ENCODE results near the gene ZNF726.
"Not testable (repeated sequence)": the region's sequence is repeated elsewhere in the genome, so short reads cannot be mapped to it uniquely, and the experiment has no call there.

ZNF726 gene

GRCh38 chr19:23943411-23943810 is 28.7 kb downstream of the ZNF726 start:
- DNase-seq (ENCODE audit: low spot score), result no peak
- FAIRE-seq, result no peak

DNA sequence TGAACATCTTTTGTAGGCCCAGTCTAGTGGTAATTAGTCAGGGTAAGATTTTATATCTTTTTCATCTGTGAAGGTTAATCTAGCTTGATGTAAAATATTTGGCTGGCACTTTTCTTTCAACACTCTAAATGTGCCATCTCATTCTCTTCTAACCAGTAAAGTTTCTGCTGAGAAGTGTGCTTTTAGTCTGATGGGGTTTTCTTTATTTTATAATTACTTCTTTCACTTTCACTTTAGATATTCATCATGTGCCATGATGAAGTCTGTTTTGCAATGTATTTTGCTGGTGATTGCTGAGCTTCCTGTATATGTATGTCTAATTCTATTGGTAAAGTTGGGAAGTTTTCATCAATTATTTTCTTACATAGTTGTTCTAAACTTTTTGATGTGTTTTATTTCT is 31.9 kb downstream of the ZNF726 start:
- DNase-seq (ENCODE audit: low spot score) (no peak), FAIRE-seq (no peak)

- DNase-seq (ENCODE audit: low spot score) (no peak), FAIRE-seq (no peak)
These were observed 34.9 kb downstream of the ZNF726 start for GRCh38 chr19:23949611-23950010.

GRCh38 chr19:23956051-23956450 is 41.4 kb downstream of the ZNF726 start:
- DNase-seq (ENCODE audit: low spot score) (no peak), FAIRE-seq (no peak)

DNA sequence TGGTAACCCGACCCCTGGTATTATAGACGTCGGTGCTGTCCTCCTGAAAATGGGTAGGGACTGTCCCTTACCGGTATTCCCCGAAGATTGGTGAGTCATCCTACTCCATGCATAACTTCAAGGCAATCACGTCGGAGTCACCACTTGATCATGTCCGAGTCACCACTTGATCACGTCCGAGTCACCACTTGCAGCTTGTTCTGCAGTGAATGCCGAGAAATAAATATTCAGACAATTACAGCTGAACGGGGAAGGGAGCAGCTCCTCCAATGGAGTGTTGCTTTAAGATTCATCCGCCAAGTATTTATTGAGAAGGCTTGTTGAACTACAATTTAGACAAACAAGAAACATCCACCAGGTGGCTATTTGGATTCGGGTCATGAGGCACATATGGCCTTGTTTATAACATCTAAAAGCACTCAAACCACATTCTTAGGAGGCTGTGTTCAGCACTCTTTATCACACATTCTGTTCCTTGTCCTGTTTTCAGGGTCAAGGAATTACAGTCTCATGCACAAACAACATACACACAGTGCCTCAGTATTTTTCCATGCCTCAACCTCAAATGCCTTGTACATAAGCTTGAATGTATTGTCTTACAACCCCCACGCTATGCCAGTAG is 43.1 kb downstream of the ZNF726 start:
- FAIRE-seq (no peak), DNase-seq (ENCODE audit: low spot score) (peak; percentile 10)

GRCh38 chr19:23963396-23963795 is 48.7 kb downstream of the ZNF726 start:
- not testable (repeated sequence) for FAIRE-seq; DNase-seq (ENCODE audit: low spot score)

DNA sequence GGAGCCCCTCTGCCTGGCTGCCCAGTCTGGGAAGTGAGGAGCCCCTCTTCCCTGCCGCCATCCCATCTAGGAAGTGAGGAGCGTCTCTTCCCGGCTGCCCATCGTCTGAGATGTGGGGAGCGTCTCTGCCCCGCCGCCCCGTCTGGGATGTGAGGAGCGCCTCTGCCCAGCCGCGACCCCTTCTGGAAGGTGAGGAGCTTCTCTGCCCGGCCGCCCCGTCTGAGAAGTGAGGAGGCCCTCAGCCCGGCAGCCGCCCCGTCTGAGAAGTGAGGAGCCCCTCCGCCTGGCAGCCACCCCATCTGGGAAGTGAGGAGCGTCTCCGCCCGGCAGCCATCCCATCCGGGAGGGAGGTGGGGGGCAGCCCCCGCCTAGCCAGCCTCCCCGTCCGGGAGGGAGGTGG is 49.2 kb downstream of the ZNF726 start:
- not testable (repeated sequence) for DNase-seq (ENCODE audit: low spot score); FAIRE-seq

DNA sequence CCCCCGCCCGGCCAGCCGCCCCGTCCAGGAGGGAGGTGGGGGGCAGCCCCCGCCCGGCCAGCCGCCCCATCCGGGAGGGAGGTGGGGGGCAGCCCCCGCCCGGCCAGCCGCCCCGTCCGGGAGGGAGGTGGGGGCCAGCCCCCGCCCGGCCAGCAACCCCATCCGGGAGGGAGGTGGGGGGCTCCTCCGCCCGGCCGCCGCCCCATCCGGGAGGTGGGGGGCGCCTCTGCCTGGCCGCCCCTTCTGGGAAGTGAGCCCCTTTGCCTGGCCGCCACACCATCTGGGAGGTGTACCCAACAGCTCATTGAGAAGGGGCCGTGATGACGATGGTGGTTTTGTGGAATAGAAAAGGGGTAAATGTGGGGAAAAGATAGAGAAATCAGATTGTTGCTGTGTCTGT is 49.6 kb downstream of the ZNF726 start:
- not testable (repeated sequence) for DNase-seq (ENCODE audit: low spot score); FAIRE-seq

GRCh38 chr19:23969630-23970029 is 54.9 kb downstream of the ZNF726 start:
- FAIRE-seq (no peak), DNase-seq (ENCODE audit: low spot score) (no peak)

- no peak for FAIRE-seq
These were observed 56.9 kb downstream of the ZNF726 start for GRCh38 chr19:23971598-23971997.

DNA sequence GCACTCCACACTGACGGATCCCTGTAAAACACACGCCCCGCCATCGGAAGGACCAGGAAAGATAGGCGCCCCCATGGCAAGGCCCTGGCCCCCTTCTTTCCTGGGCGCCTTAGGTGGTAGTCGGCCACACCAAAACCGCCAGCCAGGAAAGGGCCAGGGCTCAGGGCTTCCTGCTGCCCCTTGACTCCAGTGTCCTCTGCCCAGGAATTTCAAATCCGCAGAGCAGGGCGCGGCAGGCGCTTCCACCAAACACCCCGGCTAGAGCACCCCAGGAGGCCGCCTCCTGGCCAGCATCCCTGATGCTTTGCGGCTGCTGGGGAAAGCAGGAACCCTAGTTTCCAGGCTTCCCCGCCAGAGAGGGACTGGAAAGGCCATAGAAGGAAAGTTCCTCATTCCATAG is 57.5 kb downstream of the ZNF726 start:
- FAIRE-seq (no peak), DNase-seq (ENCODE audit: low spot score) (no peak)

More at GRCh38 chr19:23971598-23971997, 56.9 kb downstream of the ZNF726 start:
- no peak for DNase-seq (ENCODE audit: low spot score)

DNA sequence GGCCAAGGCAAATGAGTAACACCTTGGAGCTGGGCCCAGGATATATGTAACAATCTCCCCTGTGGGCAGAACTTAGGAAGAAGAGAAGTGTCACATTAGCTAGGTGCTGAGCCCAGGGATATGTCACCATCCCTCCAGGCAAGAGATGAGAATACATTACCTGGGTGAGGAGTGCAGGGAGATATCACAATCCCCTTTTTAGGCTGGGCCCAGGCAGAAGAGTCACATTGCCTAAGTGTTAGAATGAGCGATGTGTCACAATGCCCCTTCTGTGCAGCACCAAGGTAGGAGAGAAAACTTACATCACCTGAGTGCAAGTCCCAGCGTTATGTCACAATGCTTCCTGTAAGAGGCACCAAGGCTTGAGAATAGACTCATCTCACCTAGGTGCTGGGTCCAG is 60.3 kb downstream of the ZNF726 start:
- FAIRE-seq (no peak), DNase-seq (ENCODE audit: low spot score) (no peak)

DNA sequence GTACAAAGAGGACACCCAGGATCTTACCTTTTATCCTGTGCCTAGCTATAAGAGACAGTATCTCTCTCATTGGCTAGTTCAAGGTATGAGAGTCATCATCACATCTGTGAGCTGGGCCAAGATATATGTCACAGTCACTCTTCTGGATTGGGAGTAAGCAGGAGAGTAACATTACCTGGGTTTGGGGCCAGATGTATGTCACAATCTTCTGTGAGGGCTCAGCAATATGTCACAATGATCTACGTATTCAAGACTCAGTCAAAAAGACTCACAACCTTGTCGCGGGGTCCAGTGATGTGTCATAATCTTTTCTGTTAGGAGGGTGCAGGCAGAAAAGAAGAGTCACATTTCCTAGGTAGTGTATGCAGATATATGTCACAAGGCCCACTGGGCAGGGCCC is 61.9 kb downstream of the ZNF726 start:
- not testable (repeated sequence) for DNase-seq (ENCODE audit: low spot score); FAIRE-seq

DNA sequence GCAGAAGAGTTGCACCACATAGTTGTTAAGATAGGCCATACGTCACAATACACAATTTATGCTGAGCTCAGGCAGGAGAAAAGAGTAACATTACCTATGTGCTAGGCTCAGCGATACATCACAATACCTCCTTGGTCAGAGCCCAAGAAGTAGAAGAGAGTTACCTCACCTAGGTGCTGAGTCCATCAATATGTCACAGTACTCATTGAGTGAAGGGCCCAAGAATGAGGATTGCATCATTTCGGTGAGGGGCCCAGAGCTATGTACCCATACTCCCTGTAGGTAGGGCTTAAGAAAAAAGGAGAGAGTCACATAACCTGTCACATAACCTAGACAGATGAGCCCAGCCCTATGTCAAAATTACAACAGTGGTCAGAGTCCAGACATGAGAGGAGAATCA is 62.6 kb downstream of the ZNF726 start:
- DNase-seq (ENCODE audit: low spot score); FAIRE-seq: not testable (repeated sequence)

- DNase-seq (ENCODE audit: low spot score) (no peak), FAIRE-seq (no peak)
These were observed 63.4 kb downstream of the ZNF726 start for GRCh38 chr19:23978068-23978467.

- no peak for FAIRE-seq
These were observed 66.1 kb downstream of the ZNF726 start for GRCh38 chr19:23980805-23981204.

DNA sequence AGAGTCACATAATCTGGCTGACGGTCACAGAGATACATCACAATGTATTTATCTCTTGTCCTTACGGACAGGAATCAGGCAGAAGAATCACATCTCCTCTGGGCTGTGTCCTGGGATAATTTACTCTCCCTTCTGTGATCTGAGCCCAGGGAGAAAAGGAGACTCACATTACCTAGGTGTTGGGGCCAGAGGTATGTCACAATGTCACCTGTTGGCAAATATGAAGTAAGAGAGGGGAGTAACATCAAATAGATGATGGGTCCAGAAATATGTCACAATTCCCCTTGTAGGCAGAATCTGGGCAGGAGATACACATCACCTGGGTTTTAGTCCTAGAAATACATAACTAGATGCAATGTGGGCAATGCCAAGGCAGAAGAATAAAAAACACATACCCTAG is 67.2 kb downstream of the ZNF726 start:
- DNase-seq (ENCODE audit: low spot score) (no peak), FAIRE-seq (no peak)

More at GRCh38 chr19:23980805-23981204, 66.1 kb downstream of the ZNF726 start:
- no peak for DNase-seq (ENCODE audit: low spot score)

GRCh38 chr19:23983406-23983805 is 68.7 kb downstream of the ZNF726 start:
- DNase-seq (ENCODE audit: low spot score) (no peak), FAIRE-seq (no peak)

Data from urothelium cell line (cell line).